Gastroesophageal sphincter (tissue), 4 donors: Measurements from ENCODE around the gene LAMB4. TPM values are rescaled to one million over a fixed set of nuclear protein-coding genes. Genes with fewer than 3 reads are reported as not detected.

ENCODE experiments used
- ATAC-seq: fragments of 150-250 bp; one replicate; pipeline ENCODE4 v1.9.1; 2016; ENCODE audit warnings: mild to moderate bottlenecking, moderate library complexity
- H3K27ac ChIP-seq, 4 donors: fragments of 200-600 bp; sonication (generic) in 3 of 4; 1 replicate in 3 of 4; 2 replicates in 1 of 4; pipeline ENCODE4 v1.5.1; 2016 to 2019
- H3K27me3 ChIP-seq: fragments of 200-600 bp; sonication (generic); one replicate; pipeline ENCODE4 v1.5.1; 2019
- H3K36me3 ChIP-seq, 2 donors: fragments of 200-600 bp; sonication (generic); one replicate each; pipeline ENCODE4 v1.5.1; 2019; ENCODE audit warnings: control low read depth in 1 of 2
- H3K4me1 ChIP-seq, 3 donors: fragments of 200-600 bp; sonication (generic); 1 replicate in 2 of 3; 2 replicates in 1 of 3; pipeline ENCODE4 v1.5.1; 2016 to 2019; ENCODE audit warnings: control low read depth in 2 of 3
- H3K4me3 ChIP-seq, 2 donors: fragments of 200-600 bp; sonication (generic); one replicate each; pipeline ENCODE4 v1.5.1; 2019; ENCODE audit warnings: mild to moderate bottlenecking in 1 of 2, moderate library complexity in 1 of 2
- H3K9me3 ChIP-seq, 3 donors: fragments of 200-600 bp; sonication (generic); one replicate each; pipeline ENCODE4 v1.5.1; 2017 to 2019; ENCODE audit warnings: control low read depth in 2 of 3
- CTCF ChIP-seq, 4 experiments: fragments of 200-600 bp in 2 of 4; fragments of 450-650 bp in 2 of 4; sonication (generic) in 1 of 4; IDR thresholded peaks; one replicate each; pipeline ENCODE4 v1.5.1; 2017 to 2019; ENCODE audit warnings: antibody characterized with exemption in 4 of 4, mild to moderate bottlenecking in 2 of 4, moderate library complexity in 2 of 4
- EP300 ChIP-seq: sonication (generic); formaldehyde crosslinking; IDR thresholded peaks from one replicate; pipeline ENCODE4 v1.6.1; 2017; ENCODE audit warnings: antibody characterized with exemption, mild to moderate bottlenecking
- POLR2A ChIP-seq, 2 donors: fragments of 450-650 bp; IDR thresholded peaks; one replicate each; pipeline ENCODE4 v1.6.1; 2017; ENCODE audit warnings: antibody characterized with exemption in 2 of 2, mild to moderate bottlenecking in 2 of 2, moderate library complexity in 1 of 2
- POLR2AphosphoS5 ChIP-seq: sonication (generic); formaldehyde crosslinking; IDR thresholded peaks from one replicate; pipeline ENCODE4 v1.6.1; 2017; ENCODE audit warnings: antibody characterized with exemption
- WGBS, 2 donors: methylation state at CpG; one replicate each; pipeline ENCODE4 v1.1.5; 2018; ENCODE audit warnings: low coverage in 1 of 2; 5-methylcytosine and 5-hydroxymethylcytosine counted together
- total RNA-seq, 4 donors: library from RNA; depleted of rRNA; stranded (reverse); fragments of >200 nt; gene quantifications; one replicate each; pipeline ENCODE4 v1.1.0, GENCODE V29; 2016

Gene LAMB4
- total RNA-seq, 4 donors from 2014 or later, result 0.23 to 0.82 TPM; not detected in 2

GRCh38 chr7:108044345-108044744 is 85.8 kb downstream of the LAMB4 start:
- Histone ChIP-seq H3K4me1 (peaks cover 0 to 9% (median 0%) of the 10 kb centered on the region in 3 donors), H3K27ac (no peak overlapping the region), H3K4me3 (no peak overlapping the region), H3K36me3 (no peaks in the 10 kb centered on the region), H3K9me3 (no peaks in the 10 kb centered on the region), H3K27me3 (no peaks in the 10 kb centered on the region)
- no peak for ATAC-seq
- WGBS, 2 donors, result 77 to 93% methylated on average over 2 of the region's 2 CpGs
- TF ChIP-seq EP300 (no peak), CTCF (IDR thresholded peaks at IDR 0.05) (no peak), POLR2A (IDR thresholded peaks at IDR 0.05) (no peak), POLR2AphosphoS5 (no peak)

- Histone ChIP-seq H3K9me3 (no peaks in the 10 kb centered on the region), H3K27me3 (no peaks in the 10 kb centered on the region), H3K4me3 (no peak overlapping the region), H3K4me1 (peaks cover 0 to 7% (median 0%) of the 10 kb centered on the region in 3 donors), H3K36me3 (no peaks in the 10 kb centered on the region), H3K27ac (no peak overlapping the region)
- no peak for ATAC-seq
- TF ChIP-seq POLR2A (IDR thresholded peaks at IDR 0.05) (no peak), EP300 (no peak), CTCF (IDR thresholded peaks at IDR 0.05) (no peak), POLR2AphosphoS5 (no peak)
Observed at GRCh38 chr7:108038986-108039385, 91.2 kb downstream of the LAMB4 start.

GRCh38 chr7:108037741-108038140 is 92.4 kb downstream of the LAMB4 start:
- 30 to 60% methylated on average over 1 of the region's 1 CpG for WGBS, 2 donors
- Histone ChIP-seq H3K27ac (no peak overlapping the region), H3K9me3 (no peaks in the 10 kb centered on the region), H3K4me3 (no peak overlapping the region), H3K4me1 (peaks cover 0 to 7% (median 0%) of the 10 kb centered on the region in 3 donors), H3K27me3 (no peaks in the 10 kb centered on the region), H3K36me3 (no peaks in the 10 kb centered on the region)
- TF ChIP-seq CTCF (IDR thresholded peaks at IDR 0.05) (no peak), POLR2A (IDR thresholded peaks at IDR 0.05) (no peak), POLR2AphosphoS5 (no peak), EP300 (no peak)
- ATAC-seq, result no peak

- no peak for ATAC-seq
- 74 to 100% methylated on average over 3 of the region's 3 CpGs for WGBS, 2 donors
- Histone ChIP-seq H3K9me3 (no peaks in the 10 kb centered on the region), H3K36me3 (no peaks in the 10 kb centered on the region), H3K27me3 (no peaks in the 10 kb centered on the region), H3K4me3 (no peak overlapping the region), H3K4me1 (peaks cover 0 to 7% (median 0%) of the 10 kb centered on the region in 3 donors), H3K27ac (no peak overlapping the region)
- TF ChIP-seq POLR2A (IDR thresholded peaks at IDR 0.05), result no peak
- no peak for TF ChIP-seq EP300
- no peak for TF ChIP-seq POLR2AphosphoS5
- TF ChIP-seq CTCF (IDR thresholded peaks at IDR 0.05), result no peak
Observed at GRCh38 chr7:108037140-108037539, 93.0 kb downstream of the LAMB4 start.

- peaks cover 0 to 7% (median 0%) of the 10 kb centered on the region in 3 donors for H3K4me1 ChIP-seq
- no peaks in the 10 kb centered on the region for H3K27me3 ChIP-seq
- no peak overlapping the region for H3K27ac ChIP-seq
- H3K9me3 ChIP-seq, result no peaks in the 10 kb centered on the region
- no peak for ATAC-seq
- WGBS, 2 donors, result 76 to 100% methylated on average over 2 of the region's 2 CpGs
- no peak overlapping the region for H3K4me3 ChIP-seq
- no peaks in the 10 kb centered on the region for H3K36me3 ChIP-seq
- TF ChIP-seq CTCF (IDR thresholded peaks at IDR 0.05), result no peak
- TF ChIP-seq POLR2A (IDR thresholded peaks at IDR 0.05), result no peak
- no peak for TF ChIP-seq EP300
- TF ChIP-seq POLR2AphosphoS5, result no peak
Observed at GRCh38 chr7:108034586-108034985, 95.6 kb downstream of the LAMB4 start.
